Nephron (organoid): Measurements from ENCODE around the gene MS4A3.
"Not testable (repeated sequence)": the region's sequence is repeated elsewhere in the genome, so short reads cannot be mapped to it uniquely, and the experiment has no call there.

Source experiments
- H3K27ac Mint-ChIP-seq, 3 experiments: 2 replicates each; pipeline ENCODE4 v1.8.0; 2020; ENCODE audit warnings: mixed read lengths in 3 of 3, mild to moderate bottlenecking in 2 of 3, moderate library complexity in 1 of 3
- H3K27me3 Mint-ChIP-seq: 2 replicates; pipeline ENCODE4 v1.8.0; 2021; ENCODE audit warnings: low read depth, mild to moderate bottlenecking, moderate library complexity, mixed read lengths
- H3K36me3 Mint-ChIP-seq: 2 replicates; pipeline ENCODE4 v1.8.0; 2020; ENCODE audit warnings: low read depth, mixed read lengths
- H3K4me1 Mint-ChIP-seq: 2 replicates; pipeline ENCODE4 v1.8.0; 2020; ENCODE audit warnings: mixed read lengths
- H3K4me3 Mint-ChIP-seq, 3 experiments: 2 replicates each; pipeline ENCODE4 v1.8.0; 2020; ENCODE audit warnings: mild to moderate bottlenecking in 3 of 3, mixed read lengths in 3 of 3, moderate library complexity in 2 of 3
- H3K9me3 Mint-ChIP-seq: 2 replicates; pipeline ENCODE4 v1.8.0; 2020; ENCODE audit warnings: mixed read lengths
- CTCF ChIP-seq, 3 experiments: fragments of 200-600 bp; sonication (generic); IDR thresholded peaks; one replicate each; pipeline ENCODE4 v1.5.0; 2021; ENCODE audit warnings: antibody characterized with exemption in 3 of 3; ENCODE audit not compliant: unreplicated experiment in 3 of 3

MS4A3 gene

GRCh38 chr11:60056349-60056969, at the start of gene MS4A3:
Gene MS4A3, plus strand, starts transcription at chr11:60056665. Its CDS starts 4,496 bp downstream, at chr11:60061161.
- no peak for TF ChIP-seq CTCF (IDR thresholded peaks at IDR 0.05; ENCODE audit: unreplicated experiment in 3 of 3)
- Mint-ChIP-seq H3K9me3 (no peaks in the 10 kb centered on the region), H3K27ac (no peak within 1 kb of the TSS), H3K27me3 (no peaks in the 10 kb centered on the region), H3K4me1 (no peaks in the 10 kb centered on the region), H3K36me3 (no peaks in the 10 kb centered on the region), H3K4me3 (no peak within 1 kb of the TSS)

- no peak within 1 kb of the TSS for H3K27ac Mint-ChIP-seq
- H3K36me3 Mint-ChIP-seq, result no peaks in the 10 kb centered on the region
- H3K4me1 Mint-ChIP-seq, result no peaks in the 10 kb centered on the region
- peaks cover 3% of the 10 kb centered on the region for H3K27me3 Mint-ChIP-seq
- no peak for TF ChIP-seq CTCF (IDR thresholded peaks at IDR 0.05; ENCODE audit: unreplicated experiment in 3 of 3)
- H3K4me3 Mint-ChIP-seq, result no peak within 1 kb of the TSS
- no peaks in the 10 kb centered on the region for H3K9me3 Mint-ChIP-seq
Measured at GRCh38 chr11:60016881-60017280, 39.6 kb upstream of the MS4A3 start, which contains the start of gene OOSP4B. Gene OOSP4B, plus strand, starts transcription at chr11:60017181.

GRCh38 chr11:60018058-60018457, 38.4 kb upstream of the MS4A3 start:
- Mint-ChIP-seq H3K4me1 (no peaks in the 10 kb centered on the region), H3K4me3 (no peak overlapping the region), H3K27ac (no peak overlapping the region), H3K9me3 (no peaks in the 10 kb centered on the region), H3K27me3 (peaks cover 3% of the 10 kb centered on the region), H3K36me3 (no peaks in the 10 kb centered on the region)
- no peak for TF ChIP-seq CTCF (IDR thresholded peaks at IDR 0.05; ENCODE audit: unreplicated experiment in 3 of 3)

GRCh38 chr11:60020376-60020775, 36.1 kb upstream of the MS4A3 start:
- H3K27me3 Mint-ChIP-seq, H3K4me1 Mint-ChIP-seq: not testable (repeated sequence)

GRCh38 chr11:60029015-60029632, 27.3 kb upstream of the MS4A3 start:
- no peaks in the 10 kb centered on the region for H3K4me1 Mint-ChIP-seq
- no peaks in the 10 kb centered on the region for H3K27me3 Mint-ChIP-seq
- no peaks in the 10 kb centered on the region for H3K9me3 Mint-ChIP-seq
- H3K27ac Mint-ChIP-seq, result no peak overlapping the region
- no peak overlapping the region for H3K4me3 Mint-ChIP-seq
- no peak for TF ChIP-seq CTCF (IDR thresholded peaks at IDR 0.05; ENCODE audit: unreplicated experiment in 3 of 3)
- H3K36me3 Mint-ChIP-seq, result no peaks in the 10 kb centered on the region

More at GRCh38 chr11:60020376-60020775, 36.1 kb upstream of the MS4A3 start:
- H3K4me3 Mint-ChIP-seq, H3K27ac Mint-ChIP-seq, H3K36me3 Mint-ChIP-seq, H3K9me3 Mint-ChIP-seq: not testable (repeated sequence)

- no peak within 1 kb of the TSS for H3K27ac Mint-ChIP-seq
- no peak for TF ChIP-seq CTCF (IDR thresholded peaks at IDR 0.05; ENCODE audit: unreplicated experiment in 3 of 3)
- no peaks in the 10 kb centered on the region for H3K36me3 Mint-ChIP-seq
- no peaks in the 10 kb centered on the region for H3K4me1 Mint-ChIP-seq
- no peaks in the 10 kb centered on the region for H3K27me3 Mint-ChIP-seq
- no peaks in the 10 kb centered on the region for H3K9me3 Mint-ChIP-seq
- no peak within 1 kb of the TSS for H3K4me3 Mint-ChIP-seq
Measured at GRCh38 chr11:60040109-60040508, 16.4 kb upstream of the MS4A3 start, which contains the start of gene OOSP2. Gene OOSP2, plus strand, starts transcription at chr11:60040409. Its CDS starts 51 bp downstream, at chr11:60040460.

- not testable (repeated sequence) for H3K4me3 Mint-ChIP-seq, H3K36me3 Mint-ChIP-seq, H3K9me3 Mint-ChIP-seq, H3K27me3 Mint-ChIP-seq, H3K4me1 Mint-ChIP-seq, H3K27ac Mint-ChIP-seq
Measured at GRCh38 chr11:60050422-60050821, 6.0 kb upstream of the MS4A3 start.

- not testable (repeated sequence) for H3K36me3 Mint-ChIP-seq, H3K27me3 Mint-ChIP-seq, H3K4me3 Mint-ChIP-seq, H3K4me1 Mint-ChIP-seq, H3K9me3 Mint-ChIP-seq, H3K27ac Mint-ChIP-seq
Measured at GRCh38 chr11:60050839-60051238, 5.6 kb upstream of the MS4A3 start.
